ENCODE results near the gene COLEC12.
A peak's percentile ranks its signal among the peaks of the same experiment; 100 is the strongest.

Gene COLEC12

DNA sequence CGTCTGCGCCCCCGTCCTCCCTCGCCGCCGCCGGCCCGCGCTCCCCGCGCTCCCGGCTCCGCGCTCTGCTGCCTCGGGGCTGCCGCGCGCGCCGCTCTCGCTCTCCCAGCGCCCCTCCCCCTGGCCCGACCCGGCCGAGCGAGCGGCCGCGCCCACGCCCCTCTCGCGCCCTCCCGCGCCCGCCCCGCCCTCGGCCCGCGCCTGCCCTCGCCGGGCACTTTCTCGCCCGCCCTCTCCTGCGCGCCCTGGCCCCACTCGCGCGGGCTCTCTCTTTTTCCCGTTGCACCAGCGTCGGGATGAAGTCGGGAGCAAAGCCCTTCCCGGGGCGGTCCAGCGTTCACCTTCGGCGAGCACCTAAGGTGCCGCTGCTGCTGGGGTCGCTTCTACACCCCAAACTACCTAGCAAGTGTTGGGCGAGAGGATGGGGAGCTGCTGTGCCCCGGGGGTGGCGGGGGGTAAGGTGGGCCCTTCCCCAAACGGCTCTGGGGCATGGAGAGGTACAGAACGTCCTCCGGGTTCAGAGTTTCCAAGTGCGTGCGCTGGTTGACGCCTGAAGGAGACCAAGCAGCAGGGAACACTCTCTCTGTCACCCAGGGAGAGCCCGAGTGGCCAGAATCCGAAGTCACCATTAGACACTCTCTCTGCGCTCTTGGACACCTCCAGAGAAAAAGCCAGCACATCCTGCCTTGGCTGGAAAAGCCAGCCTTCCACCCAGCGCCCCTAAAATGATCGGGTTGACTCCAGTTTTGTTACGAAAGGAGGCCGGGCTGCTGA is at the start of gene COLEC12:
TSS of gene COLEC12 (minus strand) at position 70 of the 774 bp plus-strand sequence. CDS start 187 bp downstream, outside the sequence.
- peaks cover 31% of the 10 kb centered on the region for H3K27me3 Mint-ChIP-seq
- peak within 1 kb of the TSS; percentile 49 for H3K4me3 Mint-ChIP-seq
- peaks cover 10% of the 10 kb centered on the region for H3K4me1 Mint-ChIP-seq (ENCODE audit: low read depth)
- H3K9me3 Mint-ChIP-seq (ENCODE audit: low read depth): no peaks in the 10 kb centered on the region
- peak within 1 kb of the TSS; percentile 28 for H3K27ac Mint-ChIP-seq
- H3K36me3 Mint-ChIP-seq: no peaks in the 10 kb centered on the region

DNA sequence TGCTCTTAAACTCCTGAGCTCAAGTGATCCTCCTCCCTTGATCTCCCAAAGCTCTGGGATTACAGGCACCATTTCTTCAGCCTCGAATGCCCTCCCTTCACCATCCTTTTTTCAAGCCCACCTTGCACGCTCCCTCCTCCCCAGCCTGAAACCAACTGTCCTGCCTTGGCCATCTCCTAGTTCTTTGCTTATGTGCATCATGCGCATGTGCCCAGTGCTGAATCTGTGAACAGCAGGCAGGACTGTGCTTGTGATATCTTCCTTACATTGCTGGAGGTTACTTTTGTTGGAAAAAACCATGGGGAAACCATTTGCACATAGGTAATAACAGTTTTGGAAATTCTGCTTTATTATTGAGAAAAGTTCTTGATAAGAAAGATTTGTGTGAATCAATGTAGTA is 49.5 kb upstream of the COLEC12 start:
- Mint-ChIP-seq H3K4me1 (ENCODE audit: low read depth) (no peaks in the 10 kb centered on the region), H3K27me3 (peaks cover 7% of the 10 kb centered on the region), H3K27ac (no peak overlapping the region), H3K36me3 (no peaks in the 10 kb centered on the region), H3K4me3 (no peak overlapping the region), H3K9me3 (ENCODE audit: low read depth) (no peaks in the 10 kb centered on the region)

GRCh38 chr18:543447-544078 is 43.1 kb upstream of the COLEC12 start:
- no peaks in the 10 kb centered on the region for H3K27me3 Mint-ChIP-seq
- no peaks in the 10 kb centered on the region for H3K4me1 Mint-ChIP-seq (ENCODE audit: low read depth)
- no peaks in the 10 kb centered on the region for H3K9me3 Mint-ChIP-seq (ENCODE audit: low read depth)

DNA sequence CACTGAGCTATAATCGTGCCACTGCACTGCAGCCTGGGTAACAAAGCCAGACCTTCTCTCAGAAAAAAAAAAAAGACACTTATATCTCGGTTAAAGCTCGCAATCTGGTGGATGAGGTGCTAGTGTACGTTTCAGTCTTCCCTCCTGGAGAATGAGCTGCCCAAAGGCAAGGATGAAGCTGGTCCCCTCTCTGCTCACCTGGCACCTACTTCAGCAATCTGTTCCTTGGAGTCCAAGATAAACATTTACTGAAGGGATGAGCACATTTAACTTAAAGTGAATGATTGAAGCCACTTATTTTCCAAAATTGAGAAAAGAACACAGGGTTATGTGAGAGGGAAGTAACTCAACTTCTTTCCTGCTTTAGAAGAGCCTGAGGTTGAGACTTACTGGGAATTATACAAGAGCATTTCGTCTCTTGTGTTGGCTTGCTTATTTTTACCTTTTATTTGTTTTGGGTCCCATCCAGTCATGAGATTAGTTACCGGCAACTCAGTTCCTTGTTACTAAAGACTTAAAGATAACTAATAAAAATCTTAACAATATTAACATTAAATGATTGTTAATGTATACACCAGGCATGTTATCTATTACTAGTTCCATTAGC is 33.6 kb upstream of the COLEC12 start:
- Mint-ChIP-seq H3K27ac (no peak overlapping the region), H3K4me1 (ENCODE audit: low read depth) (no peaks in the 10 kb centered on the region), H3K4me3 (no peak overlapping the region), H3K9me3 (ENCODE audit: low read depth) (no peaks in the 10 kb centered on the region), H3K36me3 (no peaks in the 10 kb centered on the region), H3K27me3 (peaks cover 2% of the 10 kb centered on the region)

More at GRCh38 chr18:543447-544078, 43.1 kb upstream of the COLEC12 start:
- Mint-ChIP-seq H3K36me3 (no peaks in the 10 kb centered on the region), H3K4me3 (no peak overlapping the region), H3K27ac (no peak overlapping the region)

- Mint-ChIP-seq H3K4me3 (no peak overlapping the region), H3K27me3 (peaks cover 3% of the 10 kb centered on the region), H3K36me3 (no peaks in the 10 kb centered on the region), H3K4me1 (ENCODE audit: low read depth) (no peaks in the 10 kb centered on the region), H3K9me3 (ENCODE audit: low read depth) (no peaks in the 10 kb centered on the region), H3K27ac (no peak overlapping the region)
Observed at GRCh38 chr18:532632-533031, 32.1 kb upstream of the COLEC12 start.

DNA sequence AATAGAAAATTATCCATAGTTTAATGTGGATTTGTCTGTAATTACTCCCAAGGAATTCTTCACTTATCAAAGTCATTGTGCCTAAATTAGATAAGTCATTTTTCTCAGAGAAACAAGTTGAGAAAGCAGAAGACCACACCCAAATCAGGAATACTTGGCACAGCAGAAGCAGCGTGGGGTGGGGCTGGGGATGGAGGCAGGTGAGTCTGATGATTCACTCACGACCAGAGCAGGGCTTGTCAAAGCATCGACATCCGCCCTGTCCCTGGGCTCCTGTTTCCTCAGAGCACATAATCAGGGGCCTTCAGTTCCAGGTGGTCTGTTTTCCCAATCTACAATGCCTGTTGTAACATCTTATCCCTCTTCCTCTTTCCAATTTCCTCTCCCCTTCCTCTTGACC is 31.5 kb upstream of the COLEC12 start:
- Mint-ChIP-seq H3K36me3 (no peaks in the 10 kb centered on the region), H3K4me3 (no peak overlapping the region), H3K9me3 (ENCODE audit: low read depth) (no peaks in the 10 kb centered on the region), H3K27me3 (peaks cover 3% of the 10 kb centered on the region), H3K4me1 (ENCODE audit: low read depth) (no peaks in the 10 kb centered on the region), H3K27ac (no peak overlapping the region)

DNA sequence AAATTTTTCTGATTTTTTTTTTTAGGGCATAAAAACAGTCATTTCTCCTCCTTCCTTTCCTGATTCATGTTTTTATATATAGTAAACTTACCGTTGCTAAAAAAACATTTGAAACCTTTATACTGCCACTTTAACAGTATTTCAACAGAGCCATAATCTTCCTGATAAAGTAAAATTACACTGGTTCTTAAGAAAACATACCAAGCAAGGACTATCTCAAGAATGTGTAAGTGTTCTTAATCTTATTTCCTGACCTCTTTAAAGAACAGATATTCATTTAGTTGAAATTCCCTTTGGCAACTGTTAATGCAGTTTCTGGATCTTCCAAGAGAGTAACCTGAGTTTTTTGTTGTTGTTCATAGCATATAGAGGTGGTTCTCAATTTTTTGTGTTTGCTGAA is 26.6 kb upstream of the COLEC12 start:
- H3K4me3 Mint-ChIP-seq: no peak overlapping the region
- no peak overlapping the region for H3K27ac Mint-ChIP-seq
- H3K36me3 Mint-ChIP-seq: no peaks in the 10 kb centered on the region
- H3K9me3 Mint-ChIP-seq (ENCODE audit: low read depth): no peaks in the 10 kb centered on the region
- H3K4me1 Mint-ChIP-seq (ENCODE audit: low read depth): no peaks in the 10 kb centered on the region
- peaks cover 6% of the 10 kb centered on the region for H3K27me3 Mint-ChIP-seq

GRCh38 chr18:526681-527080 is 26.2 kb upstream of the COLEC12 start:
- peaks cover 6% of the 10 kb centered on the region for H3K27me3 Mint-ChIP-seq
- no peaks in the 10 kb centered on the region for H3K4me1 Mint-ChIP-seq (ENCODE audit: low read depth)
- no peaks in the 10 kb centered on the region for H3K9me3 Mint-ChIP-seq (ENCODE audit: low read depth)
- H3K4me3 Mint-ChIP-seq: no peak overlapping the region
- H3K27ac Mint-ChIP-seq: no peak overlapping the region
- no peaks in the 10 kb centered on the region for H3K36me3 Mint-ChIP-seq

GRCh38 chr18:525036-525797 is 24.7 kb upstream of the COLEC12 start:
- no peaks in the 10 kb centered on the region for H3K4me1 Mint-ChIP-seq (ENCODE audit: low read depth)
- no peak overlapping the region for H3K4me3 Mint-ChIP-seq
- peaks cover 6% of the 10 kb centered on the region for H3K27me3 Mint-ChIP-seq
- no peaks in the 10 kb centered on the region for H3K9me3 Mint-ChIP-seq (ENCODE audit: low read depth)
- H3K27ac Mint-ChIP-seq: no peak overlapping the region
- H3K36me3 Mint-ChIP-seq: no peaks in the 10 kb centered on the region

DNA sequence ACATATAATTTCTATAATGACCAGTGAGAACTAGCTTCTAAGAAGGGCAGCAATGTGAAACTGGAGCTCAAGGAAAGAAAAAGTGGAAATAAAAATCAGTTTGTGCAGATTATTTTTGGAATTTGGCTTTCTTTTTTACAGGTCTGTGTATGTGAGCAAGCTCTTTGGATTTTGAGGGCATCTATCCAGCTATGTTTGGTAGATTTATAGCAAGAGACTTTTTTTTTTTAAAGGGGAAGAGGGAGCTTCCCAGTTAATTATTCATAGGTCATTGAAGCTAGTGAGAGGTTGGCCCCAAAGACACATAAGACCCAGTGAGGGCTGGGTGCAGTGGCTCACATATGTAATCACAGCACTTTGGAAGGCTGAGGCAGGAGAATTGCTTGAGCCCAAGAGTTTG is 24.0 kb upstream of the COLEC12 start:
- Mint-ChIP-seq H3K4me3 (no peak overlapping the region), H3K27me3 (peaks cover 6% of the 10 kb centered on the region)

GRCh38 chr18:523561-523960 is 23.1 kb upstream of the COLEC12 start:
- Mint-ChIP-seq H3K9me3 (ENCODE audit: low read depth) (no peaks in the 10 kb centered on the region), H3K36me3 (no peaks in the 10 kb centered on the region), H3K4me1 (ENCODE audit: low read depth) (peaks cover 5% of the 10 kb centered on the region), H3K4me3 (no peak overlapping the region), H3K27me3 (peaks cover 4% of the 10 kb centered on the region), H3K27ac (no peak overlapping the region)

More for the DNA sequence above, 24.0 kb upstream of the COLEC12 start:
- Mint-ChIP-seq H3K27ac (no peak overlapping the region), H3K36me3 (no peaks in the 10 kb centered on the region), H3K9me3 (ENCODE audit: low read depth) (no peaks in the 10 kb centered on the region), H3K4me1 (ENCODE audit: low read depth) (no peaks in the 10 kb centered on the region)

DNA sequence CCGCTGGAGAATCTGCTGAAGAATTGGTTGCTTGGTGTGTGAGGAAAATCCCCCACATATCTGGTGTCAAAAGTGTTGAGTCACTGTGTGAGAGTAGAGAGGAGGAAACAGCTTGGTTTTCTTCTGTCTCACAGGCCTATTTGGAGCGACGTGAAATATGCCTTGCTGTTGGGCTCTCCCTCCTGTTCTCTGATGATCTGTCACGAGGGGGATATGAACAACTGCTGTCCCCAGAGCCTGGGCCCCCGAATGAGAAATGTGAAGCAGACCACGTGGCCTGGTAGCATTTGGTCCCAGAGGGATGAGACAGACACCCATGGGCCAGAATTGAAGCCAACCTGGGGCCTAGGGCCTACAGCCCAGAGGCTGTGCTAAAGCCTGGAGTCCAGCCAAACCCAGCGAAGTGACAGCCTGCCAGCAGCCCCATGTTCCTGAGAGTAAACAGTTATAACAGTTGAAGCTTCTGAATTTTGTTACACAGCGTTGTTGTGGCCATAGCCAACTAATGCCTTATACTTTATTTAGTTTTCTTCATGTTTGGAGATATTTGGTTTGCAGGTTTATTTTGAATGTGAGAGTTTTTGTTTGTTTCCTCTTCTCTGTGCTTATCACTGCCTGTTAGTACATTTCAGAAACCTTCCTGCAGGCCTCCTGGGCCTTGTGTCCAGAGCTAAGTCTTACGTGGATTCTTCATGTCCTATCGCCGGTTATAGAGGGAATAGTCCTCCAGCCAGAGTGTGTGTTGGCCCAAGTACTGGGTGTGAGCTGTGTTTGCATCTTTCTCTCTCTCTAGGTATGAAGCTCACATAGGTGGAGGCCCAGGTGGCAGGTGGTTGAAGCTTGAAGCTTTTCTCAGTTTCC is 18.7 kb upstream of the COLEC12 start:
- H3K9me3 Mint-ChIP-seq (ENCODE audit: low read depth): no peaks in the 10 kb centered on the region
- peaks cover 3% of the 10 kb centered on the region for H3K36me3 Mint-ChIP-seq
- H3K4me1 Mint-ChIP-seq (ENCODE audit: low read depth): peaks cover 5% of the 10 kb centered on the region
- H3K4me3 Mint-ChIP-seq: no peak overlapping the region
- H3K27ac Mint-ChIP-seq: no peak overlapping the region
- peaks cover 11% of the 10 kb centered on the region for H3K27me3 Mint-ChIP-seq

- H3K9me3 Mint-ChIP-seq (ENCODE audit: low read depth): no peaks in the 10 kb centered on the region
- peaks cover 3% of the 10 kb centered on the region for H3K36me3 Mint-ChIP-seq
- H3K27ac Mint-ChIP-seq: no peak overlapping the region
- H3K4me3 Mint-ChIP-seq: no peak overlapping the region
- H3K4me1 Mint-ChIP-seq (ENCODE audit: low read depth): peaks cover 5% of the 10 kb centered on the region
- H3K27me3 Mint-ChIP-seq: peaks cover 11% of the 10 kb centered on the region
Observed at GRCh38 chr18:518081-518480, 17.6 kb upstream of the COLEC12 start.

GRCh38 chr18:515838-516237 is 15.3 kb upstream of the COLEC12 start:
- H3K4me3 Mint-ChIP-seq: no peak overlapping the region
- no peaks in the 10 kb centered on the region for H3K9me3 Mint-ChIP-seq (ENCODE audit: low read depth)
- peaks cover 5% of the 10 kb centered on the region for H3K4me1 Mint-ChIP-seq (ENCODE audit: low read depth)
- no peak overlapping the region for H3K27ac Mint-ChIP-seq
- peaks cover 3% of the 10 kb centered on the region for H3K36me3 Mint-ChIP-seq
- H3K27me3 Mint-ChIP-seq: peaks cover 11% of the 10 kb centered on the region
